Measurements from ENCODE around the gene VSIG10. TPM values are rescaled to one million over a fixed set of nuclear protein-coding genes. Genes with fewer than 3 reads are reported as not detected.
"Not testable (repeated sequence)": the region's sequence is repeated elsewhere in the genome, so short reads cannot be mapped to it uniquely, and the experiment has no call there.

VSIG10 gene
- total RNA-seq, 2 donors from 2014 or later: 60.0 to 69.0 TPM

DNA sequence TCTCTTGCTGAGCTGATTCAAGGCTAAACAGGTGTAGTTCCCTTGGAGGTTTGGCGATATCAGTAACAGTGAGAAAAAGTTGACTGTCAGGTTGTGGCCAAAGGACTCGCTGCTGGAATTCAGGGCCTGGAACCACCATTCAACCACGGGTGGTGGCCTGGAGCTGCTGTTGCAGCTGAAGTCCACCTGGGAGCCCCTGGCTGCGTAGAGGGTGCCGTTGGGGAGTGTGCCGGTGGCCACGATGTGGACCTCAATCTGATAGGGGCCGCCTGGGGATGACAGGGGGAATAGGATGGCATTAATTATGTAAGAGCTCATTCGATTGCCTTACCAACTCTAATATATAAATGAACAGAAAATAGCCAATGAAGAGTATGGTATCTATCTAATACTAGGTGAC is 21.6 kb downstream of the VSIG10 start:
- Histone ChIP-seq H3K4me3 (no peak overlapping the region), H3K27me3 (no peaks in the 10 kb centered on the region), H3K9me3 (no peaks in the 10 kb centered on the region), H3K9ac (ENCODE audit: low read depth in 2 of 2, low read length in 2 of 2) (no peak overlapping the region), H3K27ac (no peak overlapping the region), H3K36me3 (no peaks in the 10 kb centered on the region), H3K4me1 (no peaks in the 10 kb centered on the region)
- DNase-seq: no peak
- TF ChIP-seq CTCF (IDR thresholded peaks at IDR 0.05): no peak
- intact Hi-C loops (cut with DNase I): no loop called here

GRCh38 chr12:118081521-118081920 is 22.3 kb downstream of the VSIG10 start:
- H3K27me3 ChIP-seq; DNase-seq; H3K27ac ChIP-seq; H3K9ac ChIP-seq (ENCODE audit: low read depth in 2 of 2, low read length in 2 of 2); H3K36me3 ChIP-seq; H3K9me3 ChIP-seq; intact Hi-C loops (cut with DNase I); H3K4me1 ChIP-seq; H3K4me3 ChIP-seq: not testable (repeated sequence)

GRCh38 chr12:118073768-118074167 is 30.0 kb downstream of the VSIG10 start:
- H3K27ac ChIP-seq: no peak overlapping the region
- no peak overlapping the region for H3K4me3 ChIP-seq
- intact Hi-C loops (cut with DNase I): no loop called here
- no peaks in the 10 kb centered on the region for H3K27me3 ChIP-seq
- H3K36me3 ChIP-seq: no peaks in the 10 kb centered on the region
- TF ChIP-seq CTCF (IDR thresholded peaks at IDR 0.05): no peak
- H3K4me1 ChIP-seq: no peaks in the 10 kb centered on the region
- no peak overlapping the region for H3K9ac ChIP-seq (ENCODE audit: low read depth in 2 of 2, low read length in 2 of 2)
- DNase-seq: no peak
- no peaks in the 10 kb centered on the region for H3K9me3 ChIP-seq

- intact Hi-C loops (cut with DNase I): no loop called here
- Histone ChIP-seq H3K9me3 (no peaks in the 10 kb centered on the region), H3K27ac (no peak overlapping the region), H3K9ac (ENCODE audit: low read depth in 2 of 2, low read length in 2 of 2) (no peak overlapping the region), H3K4me1 (no peaks in the 10 kb centered on the region), H3K36me3 (no peaks in the 10 kb centered on the region), H3K4me3 (no peak overlapping the region), H3K27me3 (no peaks in the 10 kb centered on the region)
- TF ChIP-seq CTCF (IDR thresholded peaks at IDR 0.05): no peak
- no peak for DNase-seq
Observed at GRCh38 chr12:118070650-118071049, 33.2 kb downstream of the VSIG10 start.

GRCh38 chr12:118068445-118068844 is 35.4 kb downstream of the VSIG10 start:
- no peak for TF ChIP-seq CTCF (IDR thresholded peaks at IDR 0.05)
- Histone ChIP-seq H3K4me3 (no peak overlapping the region), H3K9me3 (no peaks in the 10 kb centered on the region), H3K27me3 (no peaks in the 10 kb centered on the region), H3K4me1 (peaks cover 9% of the 10 kb centered on the region), H3K9ac (ENCODE audit: low read depth in 2 of 2, low read length in 2 of 2) (no peak overlapping the region), H3K27ac (no peak overlapping the region), H3K36me3 (no peaks in the 10 kb centered on the region)
- intact Hi-C loops (cut with DNase I): no loop called here
- DNase-seq: no peak

GRCh38 chr12:118065380-118065779 is 38.4 kb downstream of the VSIG10 start:
- Histone ChIP-seq H3K4me3 (no peak overlapping the region), H3K27ac (peak overlapping the region; percentile 94), H3K9ac (ENCODE audit: low read depth in 2 of 2, low read length in 2 of 2) (peak overlapping the region in 1 of 2 donors; percentile 7), H3K9me3 (no peaks in the 10 kb centered on the region), H3K36me3 (no peaks in the 10 kb centered on the region), H3K4me1 (peaks cover 9% of the 10 kb centered on the region), H3K27me3 (no peaks in the 10 kb centered on the region)
- intact Hi-C loops (cut with DNase I): no loop called here
- DNase-seq: no peak
- no peak for TF ChIP-seq CTCF (IDR thresholded peaks at IDR 0.05)
